HG03442 (cell line): ENCODE measurements around the gene SLC18A2.
"Not testable (repeated sequence)": the region's sequence is repeated elsewhere in the genome, so short reads cannot be mapped to it uniquely, and the experiment has no call there.

Experiments used
- ATAC-seq: cut with Tn5 transposase; IDR thresholded peaks from one replicate; pipeline ENCODE4 v1.9.1; 2021; ENCODE audit warnings: mild to moderate bottlenecking, moderate library complexity; ENCODE audit not compliant: unreplicated experiment

The SLC18A2 gene

GRCh38 chr10:117240621-117241529 lies at the start of gene SLC18A2:
Gene SLC18A2 (plus strand): TSS chr10:117241114. CDS start chr10:117241694, 580 bp downstream.
- ATAC-seq: no peak

DNA sequence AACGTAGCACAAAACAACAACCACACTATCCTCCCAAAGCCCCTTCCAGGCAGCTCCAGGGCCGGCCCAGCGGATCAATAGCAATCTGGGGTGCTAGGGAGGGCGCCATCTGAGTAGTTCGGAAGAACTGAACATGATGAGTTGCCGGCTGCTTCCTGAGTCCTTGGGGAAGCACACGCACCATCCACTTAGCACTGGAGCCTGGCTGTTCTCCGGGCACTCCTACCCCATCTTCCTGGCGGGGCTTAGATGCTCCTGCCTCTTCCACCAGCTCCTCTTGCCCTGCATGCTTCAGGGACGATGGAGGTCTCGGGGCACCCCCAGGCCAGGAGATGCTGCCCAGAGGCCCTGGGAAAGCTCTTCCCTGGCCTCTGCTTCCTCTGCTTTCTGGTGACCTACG lies 43.7 kb upstream of the SLC18A2 start, which contains the start of gene KCNK18:
Gene KCNK18, plus strand, starts transcription at position 301 of the 400 bp plus-strand sequence. Its CDS starts 0 bp downstream, at position 301.
- ATAC-seq: no peak

GRCh38 chr10:117198088-117198487 lies 42.8 kb upstream of the SLC18A2 start:
- ATAC-seq: no peak

GRCh38 chr10:117201826-117202225 lies 39.1 kb upstream of the SLC18A2 start:
- no peak for ATAC-seq

DNA sequence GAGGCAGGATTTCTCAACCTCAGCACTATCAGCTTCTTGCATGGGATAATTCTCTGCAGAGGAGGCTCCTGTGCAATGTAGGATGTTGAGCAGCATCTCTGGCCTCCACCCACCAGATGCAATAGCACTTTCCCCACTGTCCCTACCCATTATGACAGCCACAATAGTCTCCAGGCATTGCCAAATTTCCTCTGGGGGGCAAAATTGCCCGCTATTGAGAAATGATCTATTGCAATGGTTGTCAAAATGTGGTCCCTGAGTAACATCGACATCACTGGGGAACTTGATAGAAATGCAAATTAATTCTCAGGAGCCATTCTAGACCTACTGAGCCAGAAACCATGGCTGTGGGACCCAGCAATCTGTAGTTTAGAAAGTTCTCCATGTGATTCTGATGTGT lies 36.6 kb upstream of the SLC18A2 start:
- ATAC-seq: no peak

DNA sequence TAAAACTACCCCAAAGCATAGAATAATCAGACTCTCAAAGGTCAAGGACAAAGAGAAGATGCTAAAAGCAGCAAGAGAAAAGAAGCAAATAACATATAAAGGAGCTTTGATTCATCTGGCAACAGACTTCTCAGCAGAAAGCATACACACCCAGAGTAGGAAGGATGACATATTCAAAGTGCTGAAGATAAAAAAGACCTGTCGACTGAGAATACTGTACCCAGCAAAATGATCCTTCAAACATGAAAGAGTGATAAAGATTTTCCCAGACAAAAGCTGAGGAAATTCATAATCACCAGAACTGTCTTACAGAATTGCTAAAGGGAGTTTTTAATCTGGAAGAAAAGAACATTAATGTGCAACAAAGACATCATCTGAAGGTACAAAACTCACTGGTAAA lies 28.7 kb upstream of the SLC18A2 start:
- ATAC-seq: no peak

DNA sequence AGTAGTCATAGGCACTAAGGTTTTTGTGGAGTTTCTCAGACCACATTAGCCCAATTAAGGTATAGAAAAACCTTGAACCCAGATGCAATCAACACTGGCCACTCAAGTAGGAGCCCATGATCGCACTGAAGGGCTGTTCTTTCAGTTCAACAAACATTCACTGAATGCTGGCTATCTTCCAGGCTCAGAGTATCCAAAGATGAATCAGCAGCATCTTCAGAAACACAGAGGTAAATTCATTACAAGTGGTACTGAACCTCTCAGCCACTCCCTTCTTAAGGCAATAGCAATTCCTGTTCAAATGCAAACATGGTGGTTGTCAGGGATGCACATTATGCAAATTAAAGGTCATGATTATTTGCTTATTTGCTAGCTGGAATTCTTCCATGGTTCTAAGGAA lies 26.5 kb upstream of the SLC18A2 start:
- no peak for ATAC-seq

DNA sequence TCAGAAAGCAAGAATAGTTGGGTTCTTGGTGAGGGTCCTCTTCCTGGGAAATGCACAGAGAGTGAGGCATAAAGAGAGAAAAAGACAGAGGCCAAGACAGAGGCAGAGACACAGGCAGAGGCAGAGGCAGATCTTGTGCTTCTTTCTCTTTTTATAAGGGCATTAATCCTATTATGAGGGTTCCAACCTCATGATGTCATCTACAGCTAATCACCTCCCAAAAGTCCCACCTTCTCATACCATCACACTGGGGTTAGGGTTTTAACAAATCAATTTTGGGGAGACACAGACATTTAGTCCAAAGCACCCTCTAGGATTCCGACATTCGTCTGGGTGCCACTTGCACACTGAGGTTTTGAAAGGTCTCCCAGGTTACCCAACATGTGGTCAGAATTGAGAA lies 25.8 kb upstream of the SLC18A2 start:
- ATAC-seq: no peak

DNA sequence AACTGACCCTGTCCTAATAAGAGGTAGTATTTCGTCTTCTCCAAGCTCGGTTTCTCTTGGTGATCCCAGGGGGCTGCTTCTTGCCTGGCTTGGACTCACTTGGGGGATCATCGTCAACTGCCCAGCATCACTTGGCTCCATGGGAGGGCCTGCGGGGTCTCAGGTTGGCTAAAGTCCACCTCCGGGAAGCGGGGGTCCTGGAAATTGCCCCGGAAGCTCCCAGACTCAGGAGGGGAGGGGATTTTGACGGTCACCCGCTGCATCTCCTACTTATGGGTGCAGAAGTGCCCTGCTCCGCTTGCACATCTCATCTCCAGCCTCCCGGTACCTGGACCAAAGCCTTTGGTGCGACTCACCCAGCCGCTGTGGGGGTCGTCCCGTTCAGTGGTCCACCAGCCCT lies 24.9 kb upstream of the SLC18A2 start:
- no peak for ATAC-seq

DNA sequence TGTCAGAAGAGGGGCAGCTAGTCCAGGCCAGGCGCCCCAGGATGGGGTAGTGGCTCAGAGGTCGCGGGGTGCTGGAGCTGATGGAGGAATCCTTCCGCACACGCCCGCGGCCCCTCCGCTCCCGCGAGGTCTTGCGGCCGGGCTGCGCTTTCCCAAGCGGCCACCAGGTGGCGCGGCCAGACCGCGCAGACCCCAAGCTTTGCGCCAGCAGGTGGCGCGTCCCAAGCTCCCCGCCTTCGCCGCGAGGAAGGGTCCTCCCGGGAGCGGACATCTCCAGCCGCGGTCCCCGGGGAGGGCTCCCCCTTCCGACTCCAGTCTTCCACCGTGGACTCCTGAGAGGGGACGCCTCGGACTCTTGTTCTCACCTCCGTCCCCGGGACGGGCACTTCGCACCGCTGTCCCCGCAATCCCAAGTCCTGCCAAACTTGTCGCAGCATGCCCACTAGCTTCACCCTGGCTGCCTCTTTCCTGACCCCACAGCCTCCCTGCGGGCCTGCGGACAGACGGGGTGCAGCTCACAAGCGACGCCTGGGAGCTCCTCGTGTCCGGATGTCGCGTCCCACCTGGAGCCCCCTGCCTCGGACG lies 24.2 kb upstream of the SLC18A2 start:
- peak; percentile 76 for ATAC-seq

GRCh38 chr10:117217196-117217761 lies 23.6 kb upstream of the SLC18A2 start:
- ATAC-seq: peak; percentile 47

DNA sequence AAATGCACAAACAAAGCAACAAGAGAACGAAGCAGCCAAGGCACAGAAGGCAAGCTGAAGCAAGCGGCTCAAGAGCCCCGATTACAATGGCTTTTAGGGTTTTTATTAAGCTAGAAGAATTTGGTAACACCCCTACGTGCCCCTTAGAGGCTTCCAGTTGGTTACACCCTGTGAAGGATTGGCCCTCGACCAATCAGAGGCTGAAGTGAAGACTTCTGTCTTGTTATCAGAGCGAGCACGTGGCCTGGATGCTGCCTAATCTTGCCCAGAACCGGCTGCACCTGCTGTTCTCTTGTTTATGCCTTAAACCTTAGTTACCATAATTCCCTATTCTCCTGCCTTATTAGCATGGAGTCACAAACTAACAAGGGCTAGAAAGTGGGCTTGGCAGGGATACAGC lies 22.3 kb upstream of the SLC18A2 start:
- no peak for ATAC-seq

GRCh38 chr10:117221156-117221711 lies 19.7 kb upstream of the SLC18A2 start:
- ATAC-seq: no peak

GRCh38 chr10:117222552-117222951 lies 18.4 kb upstream of the SLC18A2 start:
- ATAC-seq: no peak

DNA sequence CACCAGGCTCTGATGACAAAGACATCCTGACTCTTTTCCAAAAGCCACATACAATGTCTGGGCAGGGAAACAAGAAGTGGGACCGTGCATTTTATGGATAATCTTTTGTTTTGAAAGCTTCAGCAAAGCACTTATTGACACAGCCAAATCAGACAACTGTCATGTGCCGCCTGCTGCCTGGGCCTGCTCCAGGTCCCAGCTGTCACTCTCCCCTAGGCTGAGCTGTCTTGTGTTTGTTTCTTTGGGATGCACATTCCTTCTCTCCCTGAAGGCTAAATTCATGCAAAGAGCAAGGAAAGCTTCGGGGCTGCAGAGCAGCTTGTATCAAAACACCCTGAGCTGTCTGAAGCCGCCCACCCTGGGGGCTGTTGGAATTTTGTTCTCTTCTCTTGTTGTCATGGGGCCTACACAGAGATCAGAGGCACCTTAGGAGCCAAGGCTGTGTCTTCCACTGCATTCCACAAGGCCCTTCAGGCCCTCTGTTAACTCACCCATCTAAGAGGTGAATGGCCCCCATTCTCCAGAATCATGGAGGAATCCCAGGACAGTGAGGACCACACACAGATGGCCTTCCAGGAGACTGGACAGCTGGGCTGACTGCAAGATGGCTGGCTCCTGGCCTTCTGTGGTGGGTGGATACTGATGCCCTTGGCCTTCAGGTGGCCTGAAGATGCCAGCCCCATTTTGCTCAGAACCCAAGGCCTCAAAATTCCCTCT lies 17.8 kb upstream of the SLC18A2 start:
- no peak for ATAC-seq

GRCh38 chr10:117223693-117224430 lies 17.1 kb upstream of the SLC18A2 start:
- no peak for ATAC-seq

GRCh38 chr10:117224881-117225280 lies 16.0 kb upstream of the SLC18A2 start:
- no peak for ATAC-seq

DNA sequence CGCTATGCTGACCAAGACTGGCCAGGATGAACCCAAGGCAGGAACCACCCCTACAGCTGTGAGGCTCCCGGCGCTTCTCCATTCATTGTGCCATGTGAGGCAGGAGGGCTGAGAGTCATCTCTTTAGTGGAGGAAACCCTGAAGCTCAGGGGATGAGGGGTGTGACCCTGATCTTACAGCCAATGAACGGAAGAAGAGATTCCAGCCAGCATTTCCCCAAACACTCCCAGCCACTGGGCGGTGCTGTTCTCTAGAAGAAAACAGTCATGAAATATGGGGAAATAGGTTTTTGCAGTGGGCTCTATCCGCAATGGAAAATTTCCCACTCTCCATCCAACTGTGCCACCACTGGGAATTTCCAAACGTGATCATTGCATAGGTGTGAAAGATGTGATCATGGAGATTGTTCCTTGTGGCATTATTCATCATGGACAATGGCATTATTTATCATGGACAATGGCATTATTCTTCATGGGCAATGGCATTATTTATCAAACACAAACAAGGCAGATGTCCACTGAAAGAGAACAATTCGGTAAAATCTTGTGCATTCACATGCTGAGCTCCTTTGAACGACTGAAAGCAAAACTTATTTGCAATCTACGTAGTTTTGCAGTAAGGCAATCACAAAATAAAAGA lies 14.0 kb upstream of the SLC18A2 start:
- no peak for ATAC-seq

GRCh38 chr10:117228210-117228609 lies 12.7 kb upstream of the SLC18A2 start:
- ATAC-seq: no peak

DNA sequence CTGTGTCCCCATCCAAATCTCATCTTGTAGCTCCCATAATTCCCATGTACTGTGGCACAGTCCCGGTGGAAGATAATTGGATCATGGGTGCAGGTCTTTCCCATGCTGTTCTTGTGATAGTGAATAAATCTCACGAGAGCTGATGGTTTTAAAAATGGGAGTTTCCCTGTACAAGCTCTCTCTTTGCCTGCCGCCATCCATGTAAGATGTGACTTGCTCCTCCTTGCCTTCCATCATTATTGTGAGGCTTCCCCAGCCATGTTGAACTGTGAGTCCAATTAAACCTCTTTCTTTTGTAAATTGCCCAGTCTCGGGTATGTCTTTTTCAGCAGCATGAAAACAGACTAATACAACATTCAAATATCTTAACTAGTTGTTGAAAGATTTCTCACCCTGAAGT lies 10.8 kb upstream of the SLC18A2 start:
- ATAC-seq: not testable (repeated sequence)
